IPS-20b (cell line): ENCODE data around the gene GDF11.

ENCODE experiments used
- H3K27ac ChIP-seq: one replicate; pipeline ENCODE4 v1.5.1; 2013; ENCODE audit warnings: low read length
- H3K27me3 ChIP-seq: 2 replicates; pipeline ENCODE4 v1.6.1; 2013; ENCODE audit warnings: mild to moderate bottlenecking, low read length, inconsistent platforms; ENCODE audit not compliant: insufficient read depth
- H3K36me3 ChIP-seq: 2 replicates; pipeline ENCODE4 v1.6.1; 2013; ENCODE audit warnings: low read depth, mild to moderate bottlenecking, inconsistent platforms, low read length, moderate library complexity; ENCODE audit not compliant: insufficient read depth
- H3K4me1 ChIP-seq: 2 replicates; pipeline ENCODE4 v1.6.1; 2013; ENCODE audit warnings: mild to moderate bottlenecking, control low read depth, inconsistent platforms, low read length, moderate library complexity; ENCODE audit not compliant: insufficient read depth
- H3K4me3 ChIP-seq: 2 replicates; pipeline ENCODE4 v1.5.1; 2013; ENCODE audit warnings: mild to moderate bottlenecking, low read length, inconsistent platforms
- H3K9ac ChIP-seq: 2 replicates; pipeline ENCODE4 v1.6.1; 2013; ENCODE audit warnings: low read depth, mild to moderate bottlenecking, inconsistent platforms, low read length, moderate library complexity
- H3K9me3 ChIP-seq: 2 replicates; pipeline ENCODE4 v1.6.1; 2013; ENCODE audit warnings: mild to moderate bottlenecking, low read depth, low read length, inconsistent platforms; ENCODE audit not compliant: insufficient read depth

The GDF11 gene

DNA sequence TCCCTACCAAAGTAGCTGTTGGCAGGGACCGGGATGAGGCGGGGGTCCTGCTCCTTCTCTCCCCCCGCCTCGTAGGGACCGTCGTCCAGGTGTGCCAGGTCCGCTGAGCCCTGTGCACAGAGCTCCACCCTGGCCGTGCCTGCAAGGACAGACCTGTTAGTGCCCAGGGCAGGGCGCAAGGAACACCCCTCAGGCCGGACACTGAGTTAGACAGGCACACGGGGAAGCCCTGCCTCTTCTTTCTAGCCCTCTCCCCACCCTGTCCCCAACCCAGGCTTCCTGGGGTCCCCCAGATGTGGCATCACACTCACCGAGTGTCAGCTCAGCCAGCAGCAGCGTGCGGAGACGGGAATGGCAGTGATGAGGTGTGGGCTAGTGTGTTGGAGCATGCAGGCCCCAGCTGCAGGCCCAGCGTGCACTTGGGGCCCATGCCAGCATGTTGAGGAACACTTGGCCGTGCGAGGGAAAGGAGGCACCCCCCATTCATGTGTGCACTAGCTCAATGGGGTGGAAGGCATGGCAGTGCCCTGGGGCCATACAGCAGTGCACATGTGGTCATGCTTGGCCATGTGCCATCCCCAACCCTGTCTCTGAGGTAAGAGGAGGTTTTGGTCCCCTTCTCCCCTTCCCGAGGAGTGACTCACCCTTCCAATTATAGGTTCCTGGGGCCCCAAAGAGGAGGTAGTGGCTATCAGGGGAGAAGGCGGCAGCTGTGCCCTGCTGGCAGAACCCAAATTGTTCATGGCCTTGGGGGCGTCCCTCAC, 42.5 kb upstream of the GDF11 start:
- peaks cover 3% of the 10 kb centered on the region; the same call in 1 of the 2 replicates for H3K4me1 ChIP-seq
- no peaks in the 10 kb centered on the region for H3K9me3 ChIP-seq
- no peaks in the 10 kb centered on the region for H3K27me3 ChIP-seq
- peaks cover 12% of the 10 kb centered on the region for H3K36me3 ChIP-seq
- H3K4me3 ChIP-seq, result no peak overlapping the region
- H3K27ac ChIP-seq, result no peak overlapping the region
- no peak overlapping the region for H3K9ac ChIP-seq

- Histone ChIP-seq H3K4me1 (peaks cover 15% of the 10 kb centered on the region), H3K27ac (no peak overlapping the region), H3K27me3 (peaks cover 10% of the 10 kb centered on the region), H3K4me3 (no peak overlapping the region), H3K9me3 (no peaks in the 10 kb centered on the region), H3K9ac (no peak overlapping the region), H3K36me3 (peaks cover 3% of the 10 kb centered on the region)
Measured at GRCh38 chr12:55702861-55703260, 40.1 kb upstream of the GDF11 start.

GRCh38 chr12:55703288-55703687, 39.6 kb upstream of the GDF11 start:
- Histone ChIP-seq H3K27ac (no peak overlapping the region), H3K9me3 (no peaks in the 10 kb centered on the region), H3K4me1 (peaks cover 15% of the 10 kb centered on the region), H3K9ac (no peak overlapping the region), H3K36me3 (peaks cover 3% of the 10 kb centered on the region), H3K4me3 (no peak overlapping the region), H3K27me3 (peaks cover 10% of the 10 kb centered on the region)

DNA sequence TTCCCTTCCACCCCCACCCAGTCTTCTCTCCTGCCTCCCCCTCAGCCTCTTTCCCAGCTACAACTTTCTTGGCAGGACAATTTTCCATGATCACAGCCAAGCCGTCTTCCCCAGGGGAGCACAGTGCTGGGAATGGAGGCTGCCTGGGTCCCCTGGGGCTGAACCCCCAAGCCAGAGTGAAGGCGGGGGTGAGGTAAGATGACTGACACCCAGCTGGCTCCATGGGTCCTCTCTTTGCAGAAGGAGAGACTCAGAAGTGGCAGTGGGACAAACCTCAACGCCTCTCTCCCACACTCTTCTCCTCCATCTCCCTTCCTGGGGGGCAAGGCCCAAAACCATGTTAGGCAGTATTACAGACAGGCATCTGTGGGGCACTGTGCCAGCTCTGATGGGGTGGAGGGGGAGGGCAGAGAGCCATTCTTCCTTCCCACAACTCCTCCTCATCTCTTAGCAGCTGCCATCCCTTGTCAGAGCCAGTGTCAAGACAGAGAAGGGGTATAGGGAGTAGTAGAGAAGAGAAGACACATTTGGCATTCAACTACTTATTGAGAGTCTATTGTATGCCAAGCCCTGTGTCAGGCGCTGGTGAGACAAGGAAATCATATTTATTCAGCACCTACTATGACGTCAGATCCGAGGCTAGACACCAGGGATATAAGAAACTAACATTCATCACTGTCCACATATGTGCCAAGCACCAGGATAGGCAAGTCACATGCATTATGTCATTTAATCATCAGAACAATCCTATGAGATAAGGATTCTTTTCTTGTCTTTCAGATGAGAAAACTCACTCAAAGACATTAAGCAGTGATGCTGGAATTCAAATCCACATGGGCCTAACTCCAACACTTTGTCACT, 38.8 kb upstream of the GDF11 start:
- H3K9ac ChIP-seq, result no peak overlapping the region
- no peak overlapping the region for H3K27ac ChIP-seq
- peaks cover 23% of the 10 kb centered on the region for H3K4me1 ChIP-seq
- no peak overlapping the region for H3K4me3 ChIP-seq
- H3K9me3 ChIP-seq, result no peaks in the 10 kb centered on the region
- peaks cover 17% of the 10 kb centered on the region for H3K27me3 ChIP-seq
- H3K36me3 ChIP-seq, result peaks cover 3% of the 10 kb centered on the region

- Histone ChIP-seq H3K27ac (no peak overlapping the region), H3K36me3 (peaks cover 3% of the 10 kb centered on the region), H3K4me3 (peak overlapping the region; percentile 80; the same call in 1 of the 2 replicates), H3K27me3 (peaks cover 23% of the 10 kb centered on the region), H3K9me3 (no peaks in the 10 kb centered on the region), H3K9ac (no peak overlapping the region), H3K4me1 (peaks cover 26% of the 10 kb centered on the region)
Measured at GRCh38 chr12:55704824-55705718, 37.9 kb upstream of the GDF11 start.

GRCh38 chr12:55705782-55706402, 37.0 kb upstream of the GDF11 start:
- H3K36me3 ChIP-seq, result peaks cover 3% of the 10 kb centered on the region
- peak overlapping the region; percentile 80 for H3K4me3 ChIP-seq
- no peak overlapping the region for H3K27ac ChIP-seq
- peaks cover 26% of the 10 kb centered on the region for H3K4me1 ChIP-seq
- peaks cover 23% of the 10 kb centered on the region for H3K27me3 ChIP-seq
- H3K9ac ChIP-seq, result peak overlapping the region; percentile 84; the same call in 1 of the 2 replicates
- H3K9me3 ChIP-seq, result no peaks in the 10 kb centered on the region

- Histone ChIP-seq H3K4me3 (peak overlapping the region; percentile 80), H3K27ac (no peak overlapping the region), H3K4me1 (peaks cover 26% of the 10 kb centered on the region), H3K27me3 (peaks cover 23% of the 10 kb centered on the region), H3K9me3 (no peaks in the 10 kb centered on the region), H3K9ac (peak overlapping the region; percentile 84; the same call in 1 of the 2 replicates), H3K36me3 (peaks cover 3% of the 10 kb centered on the region; the same call in 1 of the 2 replicates)
Measured at GRCh38 chr12:55706568-55707218, 36.2 kb upstream of the GDF11 start.

- peak overlapping the region; percentile 80 for H3K4me3 ChIP-seq
Measured at GRCh38 chr12:55707219-55707671, 35.7 kb upstream of the GDF11 start.

GRCh38 chr12:55707841-55708694, 34.9 kb upstream of the GDF11 start, which contains the start of gene ITGA7:
Gene ITGA7, minus strand, starts transcription at chr12:55707904. Its CDS starts 222 bp downstream, at chr12:55707682.
- no peaks in the 10 kb centered on the region for H3K36me3 ChIP-seq
- peak within 1 kb of the TSS; percentile 92 for H3K4me3 ChIP-seq
- H3K9me3 ChIP-seq, result no peaks in the 10 kb centered on the region
- H3K27ac ChIP-seq, result no peak within 1 kb of the TSS
- peaks cover 34% of the 10 kb centered on the region for H3K27me3 ChIP-seq
- H3K9ac ChIP-seq, result peak within 1 kb of the TSS; percentile 84
- H3K4me1 ChIP-seq, result peaks cover 26% of the 10 kb centered on the region

More at GRCh38 chr12:55707219-55707671, 35.7 kb upstream of the GDF11 start:
- Histone ChIP-seq H3K9me3 (no peaks in the 10 kb centered on the region), H3K27ac (no peak overlapping the region), H3K36me3 (peaks cover 3% of the 10 kb centered on the region; the same call in 1 of the 2 replicates), H3K27me3 (peaks cover 26% of the 10 kb centered on the region), H3K9ac (peak overlapping the region; percentile 84), H3K4me1 (peaks cover 26% of the 10 kb centered on the region)
